ENCODE data around the gene SOX6. TPM values are rescaled to one million over a fixed set of nuclear protein-coding genes. Genes with fewer than 3 reads are reported as not detected.

The SOX6 gene
- total RNA-seq, 2 donors from 2014 or later = 7.6 to 7.8 TPM

DNA sequence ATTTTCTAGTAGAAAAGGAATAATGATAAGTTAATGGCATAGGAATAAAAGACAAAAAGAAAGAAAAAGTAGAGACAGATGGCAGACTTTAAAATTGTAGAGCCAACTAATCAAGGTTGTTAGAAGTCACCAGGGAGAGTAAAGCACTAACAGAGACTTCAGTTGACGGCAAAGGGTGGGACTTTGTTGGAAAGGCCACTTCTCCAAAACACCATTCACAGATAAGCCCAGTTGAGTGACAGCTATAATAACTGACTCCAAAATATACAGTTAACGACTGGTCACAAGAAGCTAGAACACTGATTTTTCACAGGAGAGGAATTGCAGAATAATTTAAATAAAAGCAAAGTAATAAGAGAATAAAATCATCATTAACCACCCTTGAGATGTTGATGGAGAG lies 16.0 kb upstream of the SOX6 start:
- DNase-seq (no peak), ATAC-seq (no peak)
- intact Hi-C loops (cut with DNase I, micrococcal nuclease) = no loop called here

DNA sequence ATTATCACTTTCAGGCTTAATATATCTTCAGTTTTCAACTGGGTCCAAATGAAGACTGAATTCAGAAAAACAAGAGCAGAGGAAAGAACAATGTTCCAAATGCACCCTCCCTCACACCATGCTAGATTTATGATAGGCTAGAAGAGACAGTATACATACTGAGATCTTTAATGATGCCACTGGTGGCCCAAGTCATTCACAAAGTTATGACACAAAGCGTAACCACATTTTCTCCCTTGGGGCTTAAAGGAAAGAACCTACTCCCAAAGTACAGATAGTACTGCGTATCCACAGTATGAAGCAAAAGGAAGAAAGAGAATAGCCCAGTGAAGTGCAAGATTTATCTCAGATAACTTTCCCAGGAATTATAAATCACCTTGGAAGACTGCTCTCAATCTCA lies 10.9 kb upstream of the SOX6 start:
- DNase-seq (no peak), ATAC-seq (no peak)
- intact Hi-C loops (cut with DNase I, micrococcal nuclease) = no loop called here

DNA sequence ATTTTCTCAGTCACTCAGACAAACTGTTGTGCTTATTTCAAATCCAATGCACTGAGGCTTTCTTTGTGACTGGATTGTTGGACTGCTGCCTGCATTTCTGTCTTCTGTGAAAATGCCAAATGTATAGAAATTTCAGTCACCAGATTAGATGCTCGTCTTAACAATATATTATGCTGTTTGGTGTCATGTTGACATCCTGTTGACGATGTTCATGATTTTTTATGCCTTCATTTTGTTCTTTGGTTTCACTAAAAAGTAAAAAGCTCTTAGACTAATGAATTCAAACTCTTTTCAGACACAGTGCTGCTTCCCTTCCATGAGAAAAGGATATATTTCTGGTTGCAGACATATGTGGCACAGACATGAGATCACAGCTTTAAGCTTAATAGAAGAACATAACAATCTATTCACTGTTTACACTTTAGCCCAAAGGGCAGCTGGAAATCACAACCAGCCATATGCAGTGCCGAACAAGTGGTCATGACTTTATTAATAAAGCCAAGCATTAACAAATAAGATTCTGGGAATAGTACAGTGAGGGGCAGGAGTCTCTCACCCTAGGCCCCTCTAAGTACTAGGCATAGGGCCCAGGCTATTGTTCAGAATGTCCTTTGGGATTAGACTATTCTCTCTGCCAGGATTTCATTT lies 9.4 kb upstream of the SOX6 start:
- no peak for ATAC-seq
- DNase-seq = no peak
- intact Hi-C loops (cut with DNase I, micrococcal nuclease) = no loop called here

GRCh38 chr11:16364254-16364653 lies 7.9 kb upstream of the SOX6 start:
- intact Hi-C loops (cut with DNase I, micrococcal nuclease) = no loop called here
- ATAC-seq = no peak
- DNase-seq = no peak

- intact Hi-C loops (cut with DNase I, micrococcal nuclease) = no loop called here
- no peak for ATAC-seq
- DNase-seq = no peak
Observed at GRCh38 chr11:16363706-16364105, 7.4 kb upstream of the SOX6 start.

DNA sequence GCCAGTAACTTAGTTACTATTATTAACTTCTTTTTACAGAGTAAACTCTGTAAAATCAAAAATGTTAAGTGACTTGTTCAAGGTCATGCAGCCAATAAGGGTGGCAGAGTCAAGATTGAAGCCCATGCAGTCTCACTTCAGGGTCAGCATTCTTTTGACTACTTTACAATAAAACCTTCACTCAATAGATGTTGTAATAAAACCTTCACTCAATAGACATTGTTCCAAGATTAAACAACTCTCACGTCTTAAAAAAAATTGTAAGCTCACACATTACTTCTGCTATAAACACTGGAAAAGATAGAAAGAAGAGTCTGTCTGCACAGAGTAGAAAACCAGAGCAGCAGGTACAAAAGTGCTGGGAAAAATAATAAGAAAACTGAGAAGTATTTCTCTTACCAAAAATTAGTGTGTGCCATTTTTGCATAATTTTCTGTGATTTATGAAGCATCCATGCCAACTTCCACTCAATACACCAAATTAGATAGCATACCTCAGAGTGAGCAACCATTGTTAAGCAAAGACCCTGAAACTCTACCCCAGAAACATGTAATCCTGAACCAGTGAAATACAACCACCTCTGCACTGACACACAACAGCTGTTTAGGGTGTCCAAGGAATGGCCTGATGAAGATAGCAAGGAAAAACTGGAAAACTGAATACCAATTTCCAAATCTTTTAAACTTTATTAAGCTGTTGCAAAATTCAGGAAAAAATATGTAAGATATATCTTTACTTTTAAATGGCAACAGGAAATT lies 4.9 kb upstream of the SOX6 start:
- ATAC-seq = no peak
- no peak for DNase-seq
- intact Hi-C loops (cut with DNase I, micrococcal nuclease) = no loop called here

DNA sequence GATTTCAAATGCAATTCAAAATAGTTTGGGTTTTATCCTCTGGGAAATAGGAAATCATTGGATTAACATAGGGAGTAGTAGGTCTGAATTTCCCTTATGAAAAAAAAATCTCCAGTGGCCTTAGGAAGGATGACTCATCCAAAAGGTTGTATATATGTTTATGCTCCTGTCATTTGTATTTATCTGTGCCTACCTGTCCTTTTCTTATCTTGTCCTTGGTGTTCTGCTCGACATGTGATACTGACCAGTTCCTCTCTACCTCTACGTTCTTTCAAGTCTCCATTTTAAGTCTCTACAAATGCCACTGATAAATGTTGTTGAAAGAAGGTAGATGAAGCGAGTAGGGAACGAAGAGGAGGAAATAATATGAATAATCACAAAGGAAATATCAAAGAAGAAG lies 3.0 kb upstream of the SOX6 start:
- ATAC-seq (peak; percentile 33), DNase-seq (no peak)
- intact Hi-C loops (cut with DNase I, micrococcal nuclease) = no loop called here

GRCh38 chr11:16358726-16359125 lies 2.4 kb upstream of the SOX6 start:
- intact Hi-C loops (cut with DNase I, micrococcal nuclease) = no loop called here
- ATAC-seq (no peak), DNase-seq (no peak)

GRCh38 chr11:16357775-16358174 lies 1.4 kb upstream of the SOX6 start:
- no peak for DNase-seq

GRCh38 chr11:16356761-16357393 lies 531 bp upstream of the SOX6 start:
- intact Hi-C loops (cut with DNase I, micrococcal nuclease) = no loop called here
- ATAC-seq (no peak), DNase-seq (no peak)

More at GRCh38 chr11:16357775-16358174, 1.4 kb upstream of the SOX6 start:
- no peak for ATAC-seq
- intact Hi-C loops (cut with DNase I, micrococcal nuclease) = no loop called here

DNA sequence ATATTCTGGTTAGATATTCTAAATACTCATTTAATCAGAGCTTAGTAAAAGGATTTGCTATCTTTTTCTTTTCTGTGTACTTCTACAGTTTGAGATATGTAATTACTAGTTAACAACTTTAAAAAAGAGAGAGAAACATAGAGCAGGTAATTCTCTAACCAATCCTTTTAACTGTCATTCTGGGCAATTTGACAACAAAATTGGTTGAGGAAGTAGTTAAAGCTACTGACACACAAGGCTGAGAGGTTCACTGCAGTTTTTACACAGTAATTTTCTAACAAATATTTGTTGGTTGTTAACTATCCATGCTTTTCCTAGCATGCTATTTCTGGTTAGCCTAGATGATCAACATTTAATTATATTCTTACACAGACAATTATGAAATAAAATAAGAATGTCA lies 3.6 kb downstream of the SOX6 start:
- no peak for ATAC-seq
- no peak for DNase-seq
- intact Hi-C loops (cut with DNase I, micrococcal nuclease) = no loop called here

GRCh38 chr11:16350125-16350524 lies 6.2 kb downstream of the SOX6 start:
- ATAC-seq (no peak), DNase-seq (no peak)
- intact Hi-C loops (cut with DNase I, micrococcal nuclease) = no loop called here

GRCh38 chr11:16347928-16348685 lies 8.2 kb downstream of the SOX6 start:
- intact Hi-C loops (cut with DNase I, micrococcal nuclease) = no loop called here
- DNase-seq = no peak
- no peak for ATAC-seq

- DNase-seq = no peak
Observed at GRCh38 chr11:16346975-16347374, 9.4 kb downstream of the SOX6 start.

DNA sequence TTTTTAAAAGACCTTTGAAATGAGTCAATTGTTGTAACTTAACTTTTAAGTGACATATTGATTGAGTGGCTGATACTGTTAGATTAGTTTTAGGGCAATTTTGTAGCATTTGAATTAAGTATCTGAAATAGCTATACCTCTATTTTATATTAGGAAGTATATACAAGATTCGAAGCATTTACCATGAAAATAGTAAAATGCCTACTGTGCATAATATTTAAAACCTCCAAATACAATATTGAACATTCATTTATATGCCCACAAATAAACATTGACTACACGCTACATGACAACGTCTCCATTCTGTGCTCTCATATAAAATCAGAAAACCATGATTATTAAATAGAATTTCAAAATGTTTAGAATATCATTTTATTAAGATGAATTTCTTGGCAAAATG lies 14.5 kb downstream of the SOX6 start:
- ATAC-seq = no peak
- intact Hi-C loops (cut with DNase I, micrococcal nuclease) = no loop called here
- no peak for DNase-seq

More at GRCh38 chr11:16346975-16347374, 9.4 kb downstream of the SOX6 start:
- intact Hi-C loops (cut with DNase I, micrococcal nuclease) = no loop called here
- ATAC-seq = peak; percentile 67

DNA sequence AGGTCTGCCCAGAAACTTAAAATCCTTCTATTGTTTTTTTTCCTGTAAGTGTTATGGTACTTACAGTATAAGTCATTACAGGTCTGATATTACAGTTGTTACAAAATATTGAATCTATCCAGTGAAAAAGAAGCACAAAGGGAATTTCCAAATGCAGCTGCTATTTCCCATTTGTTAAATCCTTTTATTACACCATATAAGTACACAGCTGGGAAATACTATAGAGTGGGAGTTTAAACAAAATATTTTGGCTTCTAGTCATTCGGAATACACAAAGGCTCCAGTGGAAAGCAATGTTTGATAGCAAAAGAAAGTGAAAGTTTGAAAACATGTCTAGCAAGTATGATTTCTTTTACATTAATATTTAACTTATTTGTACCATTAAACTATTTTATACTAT lies 18.0 kb downstream of the SOX6 start:
- intact Hi-C loops (cut with DNase I, micrococcal nuclease) = no loop called here
- ATAC-seq = no peak
- DNase-seq = no peak

DNA sequence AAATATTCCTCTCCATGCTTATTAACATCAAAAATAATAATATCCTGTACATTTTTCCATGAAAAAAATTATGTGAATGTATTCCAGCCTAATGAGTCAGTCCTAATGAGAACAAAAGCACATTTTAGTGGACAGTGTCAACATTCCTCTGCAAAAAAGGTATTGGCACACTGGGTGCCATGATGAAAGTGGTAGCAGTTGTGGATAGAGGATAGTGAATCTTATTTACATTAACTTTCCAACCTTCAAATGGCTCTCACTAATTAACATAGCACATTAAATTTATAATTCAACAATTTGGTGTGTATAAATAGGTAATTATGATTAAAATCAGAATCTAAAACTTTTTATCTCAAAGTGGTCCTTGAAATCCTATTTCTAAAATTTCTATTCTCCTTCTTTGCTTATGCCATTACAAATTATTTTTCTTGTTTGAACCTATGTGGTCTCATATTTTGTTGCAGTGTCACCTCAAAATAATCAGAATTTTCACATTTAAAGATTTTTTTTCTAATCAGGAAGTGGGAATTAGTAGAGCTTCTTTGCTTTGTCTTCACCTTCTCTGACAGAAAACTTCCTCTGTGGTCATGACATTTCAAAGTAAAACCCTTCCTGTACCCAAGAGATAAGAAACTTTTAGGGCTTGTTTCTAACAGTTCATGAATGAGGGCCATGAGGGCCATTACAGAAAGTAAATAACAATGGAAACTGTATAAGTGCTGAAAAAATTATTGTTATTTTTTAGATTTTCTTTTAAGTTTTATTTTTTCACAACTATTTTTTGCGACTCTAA lies 18.7 kb downstream of the SOX6 start:
- no peak for DNase-seq
- ATAC-seq = peak; percentile 27
- intact Hi-C loops (cut with DNase I, micrococcal nuclease) = no loop called here

- ATAC-seq (peak; percentile 27), DNase-seq (no peak)
- intact Hi-C loops (cut with DNase I, micrococcal nuclease) = no loop called here
Observed at GRCh38 chr11:16336721-16337120, 19.6 kb downstream of the SOX6 start.

DNA sequence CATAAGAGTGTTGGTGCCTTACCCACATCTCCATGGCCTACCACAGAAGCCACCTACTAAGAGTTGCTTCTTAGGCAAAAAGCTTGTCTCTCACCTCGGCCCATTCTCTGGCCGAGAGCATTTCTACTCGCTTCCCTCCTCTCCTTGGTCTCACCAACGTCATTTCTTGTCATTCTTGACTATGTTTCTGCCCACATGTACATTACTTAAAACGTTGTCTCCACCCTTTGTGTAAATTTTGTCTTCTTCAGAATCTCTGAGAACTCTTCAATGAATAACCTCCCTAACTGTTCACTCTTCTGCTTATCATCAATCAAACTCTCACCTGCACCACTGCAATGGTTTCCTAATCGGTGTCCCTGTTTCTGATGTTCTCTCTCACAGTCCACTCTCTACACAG lies 20.1 kb downstream of the SOX6 start:
- DNase-seq (no peak), ATAC-seq (peak; percentile 2)
- intact Hi-C loops (cut with DNase I, micrococcal nuclease) = no loop called here
